ENCODE results near the gene PLA2G6.

DNA sequence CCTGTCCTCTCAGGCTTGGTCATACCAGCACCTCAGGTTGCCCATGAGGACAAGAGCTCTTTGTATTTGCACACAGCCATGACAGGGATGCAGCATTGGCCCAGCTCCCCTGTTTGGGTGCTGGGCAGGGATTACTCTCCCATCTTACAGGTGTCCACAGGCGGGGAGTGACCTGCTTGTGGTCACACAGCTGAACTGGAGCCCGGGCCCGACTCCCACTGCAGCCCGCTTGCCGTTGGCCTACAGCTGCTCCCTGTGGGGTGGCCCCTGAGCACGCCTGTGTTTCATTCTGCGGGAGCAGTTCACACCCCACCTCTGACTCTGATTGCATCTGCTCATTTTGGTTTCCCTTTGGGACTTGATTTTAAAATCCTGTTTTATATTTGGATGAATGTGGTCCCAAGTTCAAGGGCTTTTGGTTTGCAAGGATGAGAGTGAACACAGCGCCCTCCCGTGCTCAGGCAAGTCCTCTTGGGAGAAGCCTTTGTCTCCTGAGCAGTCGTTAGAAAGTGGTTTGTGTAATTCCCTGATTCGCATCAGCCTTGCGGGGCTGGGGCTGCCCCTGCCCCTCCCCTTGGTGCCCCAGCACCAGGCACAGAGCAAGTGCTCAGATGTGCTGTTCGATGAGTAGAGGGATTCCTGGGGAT, 115.1 kb downstream of the PLA2G6 start:
- TF ChIP-seq, protein P1, sequence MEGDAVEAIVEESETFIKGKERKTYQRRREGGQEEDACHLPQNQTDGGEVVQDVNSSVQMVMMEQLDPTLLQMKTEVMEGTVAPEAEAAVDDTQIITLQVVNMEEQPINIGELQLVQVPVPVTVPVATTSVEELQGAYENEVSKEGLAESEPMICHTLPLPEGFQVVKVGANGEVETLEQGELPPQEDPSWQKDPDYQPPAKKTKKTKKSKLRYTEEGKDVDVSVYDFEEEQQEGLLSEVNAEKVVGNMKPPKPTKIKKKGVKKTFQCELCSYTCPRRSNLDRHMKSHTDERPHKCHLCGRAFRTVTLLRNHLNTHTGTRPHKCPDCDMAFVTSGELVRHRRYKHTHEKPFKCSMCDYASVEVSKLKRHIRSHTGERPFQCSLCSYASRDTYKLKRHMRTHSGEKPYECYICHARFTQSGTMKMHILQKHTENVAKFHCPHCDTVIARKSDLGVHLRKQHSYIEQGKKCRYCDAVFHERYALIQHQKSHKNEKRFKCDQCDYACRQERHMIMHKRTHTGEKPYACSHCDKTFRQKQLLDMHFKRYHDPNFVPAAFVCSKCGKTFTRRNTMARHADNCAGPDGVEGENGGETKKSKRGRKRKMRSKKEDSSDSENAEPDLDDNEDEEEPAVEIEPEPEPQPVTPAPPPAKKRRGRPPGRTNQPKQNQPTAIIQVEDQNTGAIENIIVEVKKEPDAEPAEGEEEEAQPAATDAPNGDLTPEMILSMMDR (IDR thresholded peaks at IDR 0.05) = no peak
- TF ChIP-seq POLR2A (IDR thresholded peaks at IDR 0.05) (no peak), POLR2AphosphoS5 (IDR thresholded peaks at IDR 0.05) (no peak)

All from prostate gland (tissue), 2 donors.